Transverse colon (tissue), 4 donors: ENCODE results near the gene TYRO3. TPM values are rescaled to one million over a fixed set of nuclear protein-coding genes. Genes with fewer than 3 reads are reported as not detected.

Experiments
- DNase-seq: peaks from one replicate; pipeline ENCODE4 v3.0.0-alpha.2; 2019
- H3K27ac ChIP-seq, 4 donors: fragments of 200-600 bp; sonication (generic); 2 replicates each; pipeline ENCODE4 v1.5.1; 2016 to 2018; ENCODE audit warnings: inconsistent platforms in 4 of 4
- H3K27me3 ChIP-seq: fragments of 200-600 bp; sonication (generic); 2 replicates; pipeline ENCODE4 v1.5.1; 2017; ENCODE audit warnings: inconsistent platforms
- H3K36me3 ChIP-seq, 4 donors: fragments of 200-600 bp; sonication (generic); 2 replicates each; pipeline ENCODE4 v1.5.1; 2017 to 2019; ENCODE audit warnings: inconsistent platforms in 4 of 4
- H3K4me1 ChIP-seq, 4 donors: fragments of 200-600 bp; sonication (generic); 2 replicates each; pipeline ENCODE4 v1.5.1; 2017 to 2020; ENCODE audit warnings: inconsistent platforms in 4 of 4
- H3K4me3 ChIP-seq, 4 donors: fragments of 200-600 bp; sonication (generic); 1 replicate in 1 of 4; 2 replicates in 3 of 4; pipeline versions ENCODE4 v1.5.1 to v1.6.1; 2017 to 2019; ENCODE audit warnings: inconsistent platforms in 4 of 4
- H3K9me3 ChIP-seq, 2 donors: fragments of 200-600 bp; sonication (generic); 2 replicates each; pipeline ENCODE4 v1.5.1; 2017 to 2019; ENCODE audit warnings: inconsistent platforms in 2 of 2
- CTCF ChIP-seq, 5 experiments: fragments of 200-600 bp in 3 of 5; fragments of 450-650 bp in 2 of 5; sonication (generic) in 3 of 5; IDR thresholded peaks; 1 replicate in 2 of 5; 2 replicates in 3 of 5; pipeline ENCODE4 v1.5.1; 2016 to 2017; ENCODE audit warnings: antibody characterized with exemption in 5 of 5, inconsistent platforms in 3 of 5, mild to moderate bottlenecking in 2 of 5, moderate library complexity in 1 of 5
- EP300 ChIP-seq: sonication (generic); formaldehyde crosslinking; IDR thresholded peaks from one replicate; pipeline ENCODE4 v1.6.1; 2017; ENCODE audit warnings: antibody characterized with exemption, low read depth
- POLR2A ChIP-seq: fragments of 450-650 bp; IDR thresholded peaks from one replicate; pipeline ENCODE4 v1.6.1; 2016; ENCODE audit warnings: antibody characterized with exemption, mild to moderate bottlenecking, moderate library complexity
- POLR2AphosphoS5 ChIP-seq, 3 donors: sonication (generic); formaldehyde crosslinking; IDR thresholded peaks; one replicate each; pipeline ENCODE4 v1.6.1; 2016; ENCODE audit warnings: antibody characterized with exemption in 3 of 3
- WGBS, 2 donors: methylation state at CpG; one replicate each; pipeline ENCODE4 v1.1.5; 2018; ENCODE audit warnings: low coverage in 1 of 2; 5-methylcytosine and 5-hydroxymethylcytosine counted together
- in situ Hi-C, 4 donors: fragments of 200-750 bp; cut with MboI; loops; one replicate each; pipeline versions ENCODE4 v1.15.0 to v1.15.1; 2017; ENCODE audit warnings: low sequenced_read_pairs in 3 of 4, low pct_ligation_motif_present in 1 of 4, low pct_unique_long_range_greater_than_20kb in 1 of 4
- intact Hi-C: fragments of 100-400 bp; cut with DNase I; formaldehyde crosslinking; loops from one replicate; pipeline ENCODE4 v1.15.1; 2023; ENCODE audit warnings: low total_unique reads
- total RNA-seq, 4 donors: library from RNA; depleted of rRNA; stranded (reverse); fragments of >200 nt; gene quantifications; one replicate each; pipeline ENCODE4 v1.1.0, GENCODE V29; 2016

TYRO3 gene
- total RNA-seq, 4 donors from 2014 or later, result 0.60 to 1.6 (median 0.82) TPM; not detected in 1

GRCh38 chr15:41577863-41578735 lies 19.1 kb downstream of the TYRO3 start:
- Histone ChIP-seq H3K4me1 (peaks cover 0 to 4% (median 0%) of the 10 kb centered on the region in 4 donors), H3K9me3 (no peaks in the 10 kb centered on the region), H3K27me3 (no peaks in the 10 kb centered on the region), H3K4me3 (no peak overlapping the region), H3K27ac (no peak overlapping the region), H3K36me3 (no peaks in the 10 kb centered on the region)
- no peak for DNase-seq
- intact Hi-C loops (no loop called here), in situ Hi-C loops (no loop called here)
- 92% methylated on average over 9 of the region's 12 CpGs; no CpG with 5 or more reads in 1 of the 2 donors for WGBS, 2 donors
- TF ChIP-seq POLR2AphosphoS5 (IDR thresholded peaks at IDR 0.05) (no peak), EP300 (no peak), POLR2A (no peak), CTCF (IDR thresholded peaks at IDR 0.05) (no peak)

GRCh38 chr15:41578736-41579383 lies 19.8 kb downstream of the TYRO3 start:
- in situ Hi-C loops, result no loop called here
- TF ChIP-seq CTCF (IDR thresholded peaks at IDR 0.05) (no peak), POLR2A (no peak), POLR2AphosphoS5 (IDR thresholded peaks at IDR 0.05) (no peak), EP300 (no peak)
- Histone ChIP-seq H3K36me3 (no peaks in the 10 kb centered on the region), H3K27ac (no peak overlapping the region), H3K4me1 (peaks cover 0 to 4% (median 0%) of the 10 kb centered on the region in 4 donors), H3K9me3 (no peaks in the 10 kb centered on the region), H3K27me3 (no peaks in the 10 kb centered on the region), H3K4me3 (no peak overlapping the region)
- 80 to 86% methylated on average over 1 to 9 of the region's 9 CpGs for WGBS, 2 donors
- no peak for DNase-seq
- intact Hi-C loops, result no loop called here

DNA sequence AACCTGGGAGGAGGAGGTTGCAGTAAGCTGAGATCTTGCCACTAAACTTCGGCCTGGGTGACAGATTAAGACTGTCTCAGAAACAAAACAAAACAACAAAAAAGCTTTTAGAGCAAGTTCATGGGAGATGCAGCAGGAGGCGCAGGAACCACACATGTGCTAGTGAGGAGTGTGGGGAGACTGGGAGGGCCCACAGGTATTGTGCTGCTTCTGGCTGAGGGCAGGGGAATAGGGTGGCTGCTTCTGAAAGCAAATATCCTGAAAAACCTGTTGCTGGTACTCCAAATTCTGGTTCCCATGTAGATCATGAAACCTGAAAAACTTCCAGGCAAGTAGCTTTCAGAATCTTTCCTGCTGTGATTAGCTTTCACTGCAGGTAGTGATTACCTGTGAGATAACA lies 22.1 kb downstream of the TYRO3 start:
- in situ Hi-C loops (no loop called here), intact Hi-C loops (no loop called here)
- 43 to 79% methylated on average over 2 of the region's 2 CpGs for WGBS, 2 donors
- DNase-seq, result no peak
- Histone ChIP-seq H3K4me1 (peaks cover 0 to 12% (median 7%) of the 10 kb centered on the region in 4 donors), H3K27ac (no peak overlapping the region), H3K27me3 (peaks cover 6% of the 10 kb centered on the region), H3K36me3 (no peaks in the 10 kb centered on the region), H3K4me3 (no peak overlapping the region), H3K9me3 (no peaks in the 10 kb centered on the region)
- no peak for TF ChIP-seq CTCF (IDR thresholded peaks at IDR 0.05)
- TF ChIP-seq POLR2A, result no peak
- no peak for TF ChIP-seq EP300
- no peak for TF ChIP-seq POLR2AphosphoS5 (IDR thresholded peaks at IDR 0.05)

DNA sequence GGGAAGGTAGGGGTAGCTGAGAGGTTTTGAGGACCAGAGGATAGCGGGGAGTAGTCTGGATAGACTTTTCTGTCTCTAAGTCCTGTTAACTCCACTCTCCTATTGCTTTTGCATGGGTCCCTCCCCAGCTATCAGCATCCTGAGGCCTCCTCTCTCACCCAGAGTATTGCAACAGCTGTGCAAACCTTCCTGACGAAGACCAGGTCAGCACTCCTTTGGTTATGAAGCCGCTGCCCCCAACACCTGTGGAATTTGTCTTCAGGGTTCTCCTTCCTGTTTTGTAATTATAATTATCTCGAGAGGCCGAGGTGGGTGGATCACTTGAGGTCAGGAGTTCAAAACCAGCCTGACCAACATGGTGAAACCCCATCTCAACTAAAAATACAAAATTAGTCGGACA lies 24.8 kb downstream of the TYRO3 start:
- Histone ChIP-seq H3K36me3 (no peaks in the 10 kb centered on the region), H3K27ac (no peak overlapping the region), H3K4me1 (peaks cover 0 to 12% (median 7%) of the 10 kb centered on the region in 4 donors), H3K9me3 (no peaks in the 10 kb centered on the region), H3K27me3 (peaks cover 6% of the 10 kb centered on the region), H3K4me3 (no peak overlapping the region)
- TF ChIP-seq CTCF (IDR thresholded peaks at IDR 0.05), result no peak
- no peak for TF ChIP-seq POLR2AphosphoS5 (IDR thresholded peaks at IDR 0.05)
- TF ChIP-seq POLR2A, result no peak
- TF ChIP-seq EP300, result no peak
- in situ Hi-C loops, result no loop called here
- intact Hi-C loops, result no loop called here
- WGBS, 2 donors, result 63% methylated on average over 6 of the region's 6 CpGs; no CpG with 5 or more reads in 1 of the 2 donors
- no peak for DNase-seq
